HepG2 (cell line): ENCODE measurements around the gene SLC22A23.

Experiments used
- EZH2 ChIP-seq: conservative IDR thresholded peaks from 2 replicates; pipeline ENCODE4 v1.6.1; 2012; ENCODE audit warnings: mild to moderate bottlenecking, low read depth, low read length, moderate library complexity
- GATA4 ChIP-seq: sonication (generic); IDR thresholded peaks from 2 replicates; pipeline ENCODE4 v1.6.1; 2016; ENCODE audit warnings: antibody characterized with exemption, low read depth, borderline replicate concordance
- POLR2A ChIP-seq, 2 experiments: IDR thresholded peaks; 2 replicates each; pipeline ENCODE4 v1.6.1; 2011; ENCODE audit warnings: low read depth in 2 of 2, low read length in 2 of 2, mild to moderate bottlenecking in 1 of 2, moderate library complexity in 1 of 2; ENCODE audit not compliant: insufficient read depth in 1 of 2
- TEAD3 ChIP-seq: optimal IDR thresholded peaks from 2 replicates; pipeline ENCODE3; 2016; ENCODE audit warnings: borderline replicate concordance
- ZNF782 ChIP-seq: sonication (generic); formaldehyde crosslinking; IDR thresholded peaks from 2 replicates; pipeline ENCODE4 v1.4.0; 2020; ENCODE audit warnings: missing genetic modification reagents, mild to moderate bottlenecking, borderline replicate concordance
- TF ChIP-seq, protein P1 (sequence below): sonication (generic); formaldehyde crosslinking; IDR thresholded peaks from 2 replicates; pipeline ENCODE4 v1.5.0; 2020; ENCODE audit warnings: mild to moderate bottlenecking, missing genetic modification reagents, moderate library complexity
- TF ChIP-seq, protein P2 (sequence below): sonication (generic); formaldehyde crosslinking; IDR thresholded peaks from 2 replicates; pipeline ENCODE4 v1.9.0; 2021; ENCODE audit warnings: missing genetic modification reagents, mild to moderate bottlenecking, borderline replicate concordance
- TF ChIP-seq, protein P3 (sequence below), 2 experiments: fragments of 450-650 bp in 1 of 2; sonication (generic) in 1 of 2; formaldehyde crosslinking; IDR thresholded peaks; 2 replicates each; pipeline versions ENCODE4 v1.5.0 to v1.8.0; 2020 to 2022; ENCODE audit warnings: mild to moderate bottlenecking in 1 of 2, missing genetic modification reagents in 1 of 2
- TF ChIP-seq, protein P4 (sequence below): IDR thresholded peaks from 2 replicates; pipeline ENCODE4 v1.6.1; 2016

DNA sequence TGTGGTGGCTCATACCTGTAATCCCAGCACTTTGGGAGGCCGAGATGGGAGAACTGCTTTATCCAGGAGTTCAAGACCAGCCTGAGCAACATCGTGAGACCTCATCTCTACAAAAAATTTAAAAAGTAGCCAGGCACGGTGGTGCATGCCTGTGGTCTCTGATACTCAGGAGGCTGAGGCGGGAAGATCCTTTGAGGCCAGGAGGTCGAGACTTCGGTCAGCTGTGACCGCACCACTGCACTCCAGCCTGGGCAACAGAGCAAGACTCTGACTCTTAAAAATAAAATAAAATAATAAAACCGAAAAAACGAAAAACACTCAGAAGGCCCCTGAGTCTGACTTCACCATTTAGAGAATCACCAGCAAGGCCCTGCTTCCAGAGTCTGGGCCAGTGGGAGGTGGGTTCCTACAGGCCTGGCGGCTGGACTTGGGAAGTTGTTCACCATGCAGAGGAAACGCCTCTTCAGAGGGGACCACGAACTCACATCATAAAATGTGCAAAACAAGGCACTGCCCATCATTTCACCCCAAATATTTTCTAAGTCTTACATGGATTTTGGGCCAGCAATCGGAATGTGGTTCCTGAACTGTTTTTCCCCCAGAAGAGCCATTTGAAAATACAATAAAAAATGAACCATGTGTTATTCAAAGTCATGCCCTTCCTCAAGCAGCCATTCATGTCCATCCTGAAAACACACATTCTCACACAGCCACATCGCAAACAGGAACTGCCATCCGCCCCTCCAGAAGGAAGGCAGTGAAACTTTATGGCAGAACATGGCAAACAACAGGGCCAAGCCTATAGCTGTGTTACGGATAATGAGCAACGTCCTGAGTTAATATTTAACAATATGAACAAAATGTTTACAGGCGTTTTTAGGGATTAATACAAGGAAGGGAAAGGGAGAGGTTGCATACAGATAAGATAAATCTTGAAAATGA lies 57.8 kb downstream of the SLC22A23 start:
- no peak for TF ChIP-seq GATA4
- no peak for TF ChIP-seq POLR2A (IDR thresholded peaks at IDR 0.05; ENCODE audit: insufficient read depth in 1 of 2, low read depth in 2 of 2, low read length in 2 of 2)
- TF ChIP-seq, protein P1, sequence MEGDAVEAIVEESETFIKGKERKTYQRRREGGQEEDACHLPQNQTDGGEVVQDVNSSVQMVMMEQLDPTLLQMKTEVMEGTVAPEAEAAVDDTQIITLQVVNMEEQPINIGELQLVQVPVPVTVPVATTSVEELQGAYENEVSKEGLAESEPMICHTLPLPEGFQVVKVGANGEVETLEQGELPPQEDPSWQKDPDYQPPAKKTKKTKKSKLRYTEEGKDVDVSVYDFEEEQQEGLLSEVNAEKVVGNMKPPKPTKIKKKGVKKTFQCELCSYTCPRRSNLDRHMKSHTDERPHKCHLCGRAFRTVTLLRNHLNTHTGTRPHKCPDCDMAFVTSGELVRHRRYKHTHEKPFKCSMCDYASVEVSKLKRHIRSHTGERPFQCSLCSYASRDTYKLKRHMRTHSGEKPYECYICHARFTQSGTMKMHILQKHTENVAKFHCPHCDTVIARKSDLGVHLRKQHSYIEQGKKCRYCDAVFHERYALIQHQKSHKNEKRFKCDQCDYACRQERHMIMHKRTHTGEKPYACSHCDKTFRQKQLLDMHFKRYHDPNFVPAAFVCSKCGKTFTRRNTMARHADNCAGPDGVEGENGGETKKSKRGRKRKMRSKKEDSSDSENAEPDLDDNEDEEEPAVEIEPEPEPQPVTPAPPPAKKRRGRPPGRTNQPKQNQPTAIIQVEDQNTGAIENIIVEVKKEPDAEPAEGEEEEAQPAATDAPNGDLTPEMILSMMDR, result no peak
- peak; percentile 24 for TF ChIP-seq TEAD3
- TF ChIP-seq, protein P2, sequence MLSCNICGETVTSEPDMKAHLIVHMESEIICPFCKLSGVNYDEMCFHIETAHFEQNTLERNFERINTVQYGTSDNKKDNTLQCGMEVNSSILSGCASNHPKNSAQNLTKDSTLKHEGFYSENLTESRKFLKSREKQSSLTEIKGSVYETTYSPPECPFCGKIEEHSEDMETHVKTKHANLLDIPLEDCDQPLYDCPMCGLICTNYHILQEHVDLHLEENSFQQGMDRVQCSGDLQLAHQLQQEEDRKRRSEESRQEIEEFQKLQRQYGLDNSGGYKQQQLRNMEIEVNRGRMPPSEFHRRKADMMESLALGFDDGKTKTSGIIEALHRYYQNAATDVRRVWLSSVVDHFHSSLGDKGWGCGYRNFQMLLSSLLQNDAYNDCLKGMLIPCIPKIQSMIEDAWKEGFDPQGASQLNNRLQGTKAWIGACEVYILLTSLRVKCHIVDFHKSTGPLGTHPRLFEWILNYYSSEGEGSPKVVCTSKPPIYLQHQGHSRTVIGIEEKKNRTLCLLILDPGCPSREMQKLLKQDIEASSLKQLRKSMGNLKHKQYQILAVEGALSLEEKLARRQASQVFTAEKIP (CRISPR knock-in tag), result no peak
- TF ChIP-seq EZH2, result no peak
- no peak for TF ChIP-seq ZNF782 (CRISPR knock-in tag)
- TF ChIP-seq, protein P3, sequence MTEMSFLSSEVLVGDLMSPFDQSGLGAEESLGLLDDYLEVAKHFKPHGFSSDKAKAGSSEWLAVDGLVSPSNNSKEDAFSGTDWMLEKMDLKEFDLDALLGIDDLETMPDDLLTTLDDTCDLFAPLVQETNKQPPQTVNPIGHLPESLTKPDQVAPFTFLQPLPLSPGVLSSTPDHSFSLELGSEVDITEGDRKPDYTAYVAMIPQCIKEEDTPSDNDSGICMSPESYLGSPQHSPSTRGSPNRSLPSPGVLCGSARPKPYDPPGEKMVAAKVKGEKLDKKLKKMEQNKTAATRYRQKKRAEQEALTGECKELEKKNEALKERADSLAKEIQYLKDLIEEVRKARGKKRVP (CRISPR knock-in tag; IDR thresholded peaks at IDR 0.05), result 0 out of 4 replicates have a peak, but pooled peaks of 1 of the 2 experiments have one; percentile 20
- TF ChIP-seq, protein P4, sequence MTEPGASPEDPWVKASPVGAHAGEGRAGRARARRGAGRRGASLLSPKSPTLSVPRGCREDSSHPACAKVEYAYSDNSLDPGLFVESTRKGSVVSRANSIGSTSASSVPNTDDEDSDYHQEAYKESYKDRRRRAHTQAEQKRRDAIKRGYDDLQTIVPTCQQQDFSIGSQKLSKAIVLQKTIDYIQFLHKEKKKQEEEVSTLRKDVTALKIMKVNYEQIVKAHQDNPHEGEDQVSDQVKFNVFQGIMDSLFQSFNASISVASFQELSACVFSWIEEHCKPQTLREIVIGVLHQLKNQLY, result peak; percentile 54; the same call in 1 of the 2 replicates
